Panc1 (cell line): ENCODE measurements around the gene PDLIM3. TPM values are rescaled to one million over a fixed set of nuclear protein-coding genes. Genes with fewer than 3 reads are reported as not detected.

ENCODE experiments used
- ATAC-seq: fragments of 200-7000 bp; cut with Tn5 transposase; 2 replicates; pipeline ENCODE4 v1.9.1; 2020; ENCODE audit warnings: mild to moderate bottlenecking, moderate library complexity
- BruUV-seq: library from RNA; stranded (reverse); fragments of 400-500 nt; replicated peaks from 2 replicates; lab custom pipeline; 2021; lab: Mats Ljungman, UMichigan
- CTCF ChIA-PET: fragments of 300-600 bp; sonication (Branson Sonifier 250); formaldehyde crosslinking; loops from one replicate; lab custom pipeline; 2022; ENCODE audit warnings: antibody characterized with exemption; lab: Charles Lee
- POLR2A ChIA-PET: fragments of 300-600 bp; sonication (Branson Sonifier 250); formaldehyde crosslinking; loops from one replicate; lab custom pipeline; 2022; ENCODE audit warnings: antibody characterized with exemption; lab: Charles Lee
- DNase-seq: peaks from one replicate; pipeline ENCODE4 v3.0.0-alpha.2; 2010; ENCODE audit warnings: low read depth, low spot score
- H3K27ac ChIP-seq: 2 replicates; pipeline ENCODE4 v1.5.1; 2011; ENCODE audit warnings: mild to moderate bottlenecking, low read length, inconsistent platforms
- H3K27me3 ChIP-seq: fragments of 200-500 bp; sonication (Bioruptor generic); 2 replicates; pipeline ENCODE4 v1.6.0; 2014; ENCODE audit warnings: low read length, inconsistent platforms; ENCODE audit not compliant: control insufficient read depth, insufficient read depth
- H3K36me3 ChIP-seq: fragments of 200-500 bp; sonication (Bioruptor generic); 2 replicates; pipeline ENCODE4 v1.5.1; 2014; ENCODE audit warnings: inconsistent platforms, mild to moderate bottlenecking, low read length, moderate library complexity; ENCODE audit not compliant: control insufficient read depth, insufficient read depth
- H3K4me1 ChIP-seq: 2 replicates; pipeline ENCODE4 v1.5.1; 2011; ENCODE audit warnings: inconsistent platforms, mild to moderate bottlenecking, low read length, moderate library complexity; ENCODE audit not compliant: control insufficient read depth, insufficient read depth
- H3K4me3 ChIP-seq, 2 experiments: 2 replicates each; pipeline ENCODE4 v1.5.1; 2011 to 2012; ENCODE audit warnings: low read depth in 2 of 2, low read length in 2 of 2, mild to moderate bottlenecking in 2 of 2, inconsistent platforms in 1 of 2, moderate library complexity in 1 of 2
- H3K9me3 ChIP-seq: fragments of 200-500 bp; sonication (Bioruptor generic); 2 replicates; pipeline ENCODE4 v1.5.1; 2014; ENCODE audit warnings: low read depth, mild to moderate bottlenecking, inconsistent platforms, low read length, moderate library complexity; ENCODE audit not compliant: control insufficient read depth, insufficient read depth
- POLR2AphosphoS5 ChIP-seq: IDR thresholded peaks from 2 replicates; pipeline ENCODE4 v1.6.1; 2012; ENCODE audit warnings: mild to moderate bottlenecking, low read depth, low read length, moderate library complexity
- SIN3A ChIP-seq: IDR thresholded peaks from 2 replicates; pipeline ENCODE4 v1.6.1; 2012; ENCODE audit warnings: low read depth, mild to moderate bottlenecking, low read length, moderate library complexity, borderline replicate concordance; ENCODE audit not compliant: insufficient read depth
- TCF7L2 ChIP-seq: IDR thresholded peaks from 2 replicates; pipeline ENCODE4 v1.6.1; 2011; ENCODE audit warnings: mild to moderate bottlenecking, low read depth, low read length, inconsistent platforms
- in situ Hi-C: cut with HindIII; loops from 2 replicates; pipeline ENCODE4 v1.10.0; 2016; ENCODE audit warnings: low sequenced_read_pairs, low pct_unique_long_range_greater_than_20kb
- intact Hi-C: fragments of 100-400 bp; cut with micrococcal nuclease; formaldehyde crosslinking; loops from one replicate; pipeline ENCODE4 v1.10.0; 2022; ENCODE audit not compliant: unreplicated experiment
- total RNA-seq: library from RNA; stranded (reverse); gene quantifications from one replicate; pipeline ENCODE4 v1.2.1, GENCODE V29; 2021; ENCODE audit not compliant: unreplicated experiment
- TF ChIP-seq, protein P1 (sequence below): fragments of 450-650 bp; IDR thresholded peaks from 2 replicates; pipeline ENCODE4 v1.5.1; 2017; ENCODE audit warnings: mild to moderate bottlenecking
- TF ChIP-seq, protein P2 (sequence below), 2 experiments: IDR thresholded peaks; 2 replicates each; pipeline ENCODE4 v1.6.1; 2011 to 2012; ENCODE audit warnings: low read depth in 2 of 2, control low read depth in 1 of 2, low read length in 1 of 2, mild to moderate bottlenecking in 1 of 2, moderate library complexity in 1 of 2; ENCODE audit not compliant: insufficient read depth in 1 of 2

PDLIM3 gene
- total RNA-seq, 1 experiment from 2014 or later: 0.10 TPM

DNA sequence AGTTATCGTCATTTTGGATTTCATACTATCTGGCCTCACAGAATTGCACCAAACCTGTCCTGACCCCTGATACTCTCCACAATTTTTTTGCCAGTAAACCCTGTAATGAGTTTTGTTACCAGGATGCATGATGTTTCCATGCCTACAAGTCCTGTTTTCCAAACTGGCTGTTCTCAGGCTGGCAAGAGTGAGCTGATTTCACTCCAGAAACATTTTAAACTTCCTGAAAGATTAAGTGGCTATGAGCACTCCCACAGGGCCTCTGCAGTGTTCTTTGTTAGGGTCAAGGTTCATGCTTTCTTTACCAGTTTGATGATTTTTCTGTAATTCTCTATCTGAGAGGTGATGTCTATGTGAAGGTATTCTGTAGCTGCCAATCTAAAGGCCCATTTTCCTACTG is 31.7 kb upstream of the PDLIM3 start:
- no peak overlapping the region for H3K27ac ChIP-seq
- intact Hi-C loops: no loop called here
- no peaks in the 10 kb centered on the region for H3K36me3 ChIP-seq
- no peaks in the 10 kb centered on the region for H3K27me3 ChIP-seq
- DNase-seq: no peak
- ChIA-PET CTCF (no interaction called here), POLR2A (interaction anchor here (0.7 kb wide), 1 partner anchor 399 kb away, joined by 10 read pairs; no protein-coding TSS in a partner anchor)
- H3K4me1 ChIP-seq: no peaks in the 10 kb centered on the region
- BruUV-seq: no TSS peak
- no peak for ATAC-seq
- TF ChIP-seq, protein P1, sequence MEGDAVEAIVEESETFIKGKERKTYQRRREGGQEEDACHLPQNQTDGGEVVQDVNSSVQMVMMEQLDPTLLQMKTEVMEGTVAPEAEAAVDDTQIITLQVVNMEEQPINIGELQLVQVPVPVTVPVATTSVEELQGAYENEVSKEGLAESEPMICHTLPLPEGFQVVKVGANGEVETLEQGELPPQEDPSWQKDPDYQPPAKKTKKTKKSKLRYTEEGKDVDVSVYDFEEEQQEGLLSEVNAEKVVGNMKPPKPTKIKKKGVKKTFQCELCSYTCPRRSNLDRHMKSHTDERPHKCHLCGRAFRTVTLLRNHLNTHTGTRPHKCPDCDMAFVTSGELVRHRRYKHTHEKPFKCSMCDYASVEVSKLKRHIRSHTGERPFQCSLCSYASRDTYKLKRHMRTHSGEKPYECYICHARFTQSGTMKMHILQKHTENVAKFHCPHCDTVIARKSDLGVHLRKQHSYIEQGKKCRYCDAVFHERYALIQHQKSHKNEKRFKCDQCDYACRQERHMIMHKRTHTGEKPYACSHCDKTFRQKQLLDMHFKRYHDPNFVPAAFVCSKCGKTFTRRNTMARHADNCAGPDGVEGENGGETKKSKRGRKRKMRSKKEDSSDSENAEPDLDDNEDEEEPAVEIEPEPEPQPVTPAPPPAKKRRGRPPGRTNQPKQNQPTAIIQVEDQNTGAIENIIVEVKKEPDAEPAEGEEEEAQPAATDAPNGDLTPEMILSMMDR: no peak
- TF ChIP-seq POLR2AphosphoS5: no peak
- no peak for TF ChIP-seq SIN3A
- TF ChIP-seq, protein P2, sequence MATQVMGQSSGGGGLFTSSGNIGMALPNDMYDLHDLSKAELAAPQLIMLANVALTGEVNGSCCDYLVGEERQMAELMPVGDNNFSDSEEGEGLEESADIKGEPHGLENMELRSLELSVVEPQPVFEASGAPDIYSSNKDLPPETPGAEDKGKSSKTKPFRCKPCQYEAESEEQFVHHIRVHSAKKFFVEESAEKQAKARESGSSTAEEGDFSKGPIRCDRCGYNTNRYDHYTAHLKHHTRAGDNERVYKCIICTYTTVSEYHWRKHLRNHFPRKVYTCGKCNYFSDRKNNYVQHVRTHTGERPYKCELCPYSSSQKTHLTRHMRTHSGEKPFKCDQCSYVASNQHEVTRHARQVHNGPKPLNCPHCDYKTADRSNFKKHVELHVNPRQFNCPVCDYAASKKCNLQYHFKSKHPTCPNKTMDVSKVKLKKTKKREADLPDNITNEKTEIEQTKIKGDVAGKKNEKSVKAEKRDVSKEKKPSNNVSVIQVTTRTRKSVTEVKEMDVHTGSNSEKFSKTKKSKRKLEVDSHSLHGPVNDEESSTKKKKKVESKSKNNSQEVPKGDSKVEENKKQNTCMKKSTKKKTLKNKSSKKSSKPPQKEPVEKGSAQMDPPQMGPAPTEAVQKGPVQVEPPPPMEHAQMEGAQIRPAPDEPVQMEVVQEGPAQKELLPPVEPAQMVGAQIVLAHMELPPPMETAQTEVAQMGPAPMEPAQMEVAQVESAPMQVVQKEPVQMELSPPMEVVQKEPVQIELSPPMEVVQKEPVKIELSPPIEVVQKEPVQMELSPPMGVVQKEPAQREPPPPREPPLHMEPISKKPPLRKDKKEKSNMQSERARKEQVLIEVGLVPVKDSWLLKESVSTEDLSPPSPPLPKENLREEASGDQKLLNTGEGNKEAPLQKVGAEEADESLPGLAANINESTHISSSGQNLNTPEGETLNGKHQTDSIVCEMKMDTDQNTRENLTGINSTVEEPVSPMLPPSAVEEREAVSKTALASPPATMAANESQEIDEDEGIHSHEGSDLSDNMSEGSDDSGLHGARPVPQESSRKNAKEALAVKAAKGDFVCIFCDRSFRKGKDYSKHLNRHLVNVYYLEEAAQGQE (IDR thresholded peaks at IDR 0.05; ENCODE audit: insufficient read depth in 1 of 2, low read depth in 2 of 2, low read length in 1 of 2): no peak
- no peak for TF ChIP-seq TCF7L2
- in situ Hi-C loops: no loop called here
- H3K9me3 ChIP-seq: no peaks in the 10 kb centered on the region
- no peak overlapping the region for H3K4me3 ChIP-seq

DNA sequence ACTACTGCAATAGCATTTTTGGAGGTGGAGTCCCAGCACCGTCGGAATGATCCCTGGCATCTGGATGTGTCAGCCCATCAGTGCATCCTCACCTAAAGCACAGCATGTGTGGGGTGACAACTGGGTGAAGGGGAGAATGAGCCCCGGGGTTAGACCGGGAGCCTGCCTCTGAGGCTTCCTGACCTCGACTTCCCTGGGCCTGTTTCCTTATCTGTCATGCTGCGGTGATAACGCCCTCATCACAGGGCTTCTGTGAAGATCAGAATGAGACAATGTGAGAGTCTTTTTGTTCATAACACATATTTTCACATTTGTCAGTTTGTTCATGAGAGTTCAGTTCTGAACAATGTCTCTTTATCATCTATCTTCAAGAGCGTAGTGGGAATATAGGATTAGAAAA is 31.1 kb upstream of the PDLIM3 start:
- Histone ChIP-seq H3K27ac (no peak overlapping the region), H3K9me3 (no peaks in the 10 kb centered on the region), H3K4me1 (no peaks in the 10 kb centered on the region), H3K4me3 (no peak overlapping the region), H3K36me3 (no peaks in the 10 kb centered on the region), H3K27me3 (no peaks in the 10 kb centered on the region)
- no TSS peak for BruUV-seq
- in situ Hi-C loops (no loop called here), intact Hi-C loops (no loop called here)
- CTCF ChIA-PET: no interaction called here
- TF ChIP-seq, protein P2 (IDR thresholded peaks at IDR 0.05; ENCODE audit: insufficient read depth in 1 of 2, low read depth in 2 of 2, low read length in 1 of 2): no peak
- TF ChIP-seq, protein P1: no peak
- TF ChIP-seq POLR2AphosphoS5 (no peak), SIN3A (no peak), TCF7L2 (no peak)
- DNase-seq (no peak), ATAC-seq (no peak)
- POLR2A ChIA-PET: no interaction called here
